GM18858 (cell line): ENCODE measurements around the gene LRRC58.

Experiments
- ATAC-seq: cut with Tn5 transposase; IDR thresholded peaks from one replicate; pipeline ENCODE4 v1.9.1; 2021; ENCODE audit not compliant: unreplicated experiment

LRRC58 gene

DNA sequence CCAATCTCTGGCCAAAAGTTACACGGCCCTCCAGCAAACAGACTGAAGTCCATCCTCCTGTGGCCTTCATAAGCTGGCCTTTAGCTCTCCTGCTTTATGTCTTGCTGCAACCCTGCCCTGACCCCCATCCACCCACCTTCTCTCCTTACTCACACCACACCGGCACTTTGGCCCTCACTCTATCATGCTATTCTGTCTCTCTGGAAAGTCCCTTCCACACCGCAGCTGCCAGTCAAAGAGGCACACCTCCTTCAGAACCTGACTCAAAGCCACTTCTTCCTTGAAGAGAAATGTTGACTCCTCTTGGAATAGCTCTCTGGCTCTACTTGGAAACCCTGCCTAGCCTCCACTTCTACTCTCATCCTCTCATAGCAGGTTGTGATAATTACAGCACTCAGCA is 68.6 kb downstream of the LRRC58 start:
- peak; percentile 60 for ATAC-seq

GRCh38 chr3:120280026-120280425 is 69.1 kb downstream of the LRRC58 start:
- ATAC-seq: no peak

DNA sequence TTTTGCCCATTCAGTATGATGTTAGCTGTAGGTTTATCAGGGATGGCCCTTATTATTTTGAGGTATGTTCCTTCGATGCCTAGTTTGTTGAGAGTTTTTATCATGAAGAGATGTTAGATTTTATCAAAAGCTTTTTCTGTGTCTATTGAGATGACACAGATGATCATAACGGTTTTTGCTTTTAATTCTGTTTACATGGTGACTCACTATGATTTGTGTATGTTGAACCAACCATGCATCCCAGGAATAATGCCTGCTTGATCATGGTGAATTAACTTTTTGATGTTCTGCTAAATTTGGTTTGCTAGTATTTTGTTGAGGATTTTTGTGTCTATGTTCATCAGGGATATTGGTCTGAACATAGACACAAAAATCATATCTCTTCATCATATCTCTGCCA is 72.4 kb downstream of the LRRC58 start:
- no peak for ATAC-seq

DNA sequence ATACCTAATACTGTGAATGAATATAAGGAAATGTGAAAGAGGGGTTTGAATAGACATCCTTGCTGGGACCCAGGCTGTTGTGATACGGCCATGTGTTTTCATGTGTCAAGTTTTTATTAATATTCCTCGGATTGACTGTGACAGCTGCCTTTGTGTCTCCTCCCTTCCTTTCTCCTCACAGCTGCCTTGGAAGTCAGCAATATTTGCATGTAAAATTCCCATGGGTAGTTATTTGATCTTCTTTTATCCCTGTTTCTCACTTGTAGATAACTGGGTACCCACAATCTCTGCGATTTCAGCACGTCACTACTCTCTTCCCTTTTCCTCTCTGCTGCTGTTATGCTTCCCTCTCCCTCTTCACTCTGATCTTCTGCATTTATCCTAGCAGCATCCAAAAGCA is 73.5 kb downstream of the LRRC58 start:
- ATAC-seq: no peak

- no peak for ATAC-seq
Measured at GRCh38 chr3:120274739-120275167, 74.4 kb downstream of the LRRC58 start.
